GM18517 (cell line): ENCODE measurements around the gene PAQR8.

ENCODE experiments used
- ATAC-seq: cut with Tn5 transposase; IDR thresholded peaks from one replicate; pipeline ENCODE4 v1.9.1; 2021; ENCODE audit warnings: mild to moderate bottlenecking, moderate library complexity; ENCODE audit not compliant: unreplicated experiment

Gene PAQR8

DNA sequence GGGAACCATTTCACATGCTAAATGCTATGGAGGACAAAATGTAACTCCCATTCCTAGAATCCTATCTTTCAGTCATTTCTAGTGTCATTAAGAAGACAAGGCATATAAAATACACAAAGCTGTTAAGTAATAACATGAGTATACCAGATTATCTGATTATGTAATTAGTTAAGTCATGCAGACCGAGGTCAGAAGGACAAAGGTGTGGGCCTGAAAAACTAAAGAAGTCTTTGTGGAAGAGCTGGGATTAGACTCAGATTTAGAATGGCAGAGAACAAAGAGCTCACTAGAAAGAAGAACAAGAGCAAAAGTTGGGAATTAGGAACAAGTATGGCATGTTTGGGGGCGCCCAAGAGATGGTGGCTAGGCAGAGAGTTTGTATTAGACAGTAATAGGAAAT, 95.1 kb downstream of the PAQR8 start:
- ATAC-seq: no peak
